Left colon (tissue), 2 donors: ENCODE results near the gene OSBPL5. TPM values are rescaled to one million over a fixed set of nuclear protein-coding genes. Genes with fewer than 3 reads are reported as not detected.
"Not testable (repeated sequence)": the region's sequence is repeated elsewhere in the genome, so short reads cannot be mapped to it uniquely, and the experiment has no call there.

Source experiments
- ATAC-seq: fragments of 200-7000 bp; cut with Tn5 transposase; one replicate; pipeline ENCODE4 v1.9.1; 2020; ENCODE audit warnings: mild to moderate bottlenecking, moderate library complexity
- DNase-seq, 2 donors: peaks; one replicate each; pipeline ENCODE4 v3.0.0-alpha.2; 2020
- intact Hi-C, 2 donors: fragments of 100-400 bp; cut with DNase I in 1 of 2; cut with micrococcal nuclease in 1 of 2; formaldehyde crosslinking; loops; one replicate each; pipeline versions ENCODE4 v1.11.2 to v1.14.0; 2022; cut with DNase I, micrococcal nuclease
- total RNA-seq, 2 donors: library from RNA; stranded (reverse); fragmentation: NEBNext Ultra II Directional; extraction: Animal tissue kit (Norgen Biotek cat#: 25700); gene quantifications; one replicate each; pipeline ENCODE4 v1.2.1, GENCODE V29; 2021
- donor health status: DM: no; HTN: no; CAD: no.
- donor health status: DM: yes; HTN: yes; CAD: no.

The OSBPL5 gene
- total RNA-seq, 2 donors from 2014 or later: 36.8 to 48.7 TPM

- intact Hi-C loops: no loop called here
- DNase-seq (no peak), ATAC-seq (no peak)
Observed at GRCh38 chr11:3087373-3087772, 77.7 kb downstream of the OSBPL5 start.

DNA sequence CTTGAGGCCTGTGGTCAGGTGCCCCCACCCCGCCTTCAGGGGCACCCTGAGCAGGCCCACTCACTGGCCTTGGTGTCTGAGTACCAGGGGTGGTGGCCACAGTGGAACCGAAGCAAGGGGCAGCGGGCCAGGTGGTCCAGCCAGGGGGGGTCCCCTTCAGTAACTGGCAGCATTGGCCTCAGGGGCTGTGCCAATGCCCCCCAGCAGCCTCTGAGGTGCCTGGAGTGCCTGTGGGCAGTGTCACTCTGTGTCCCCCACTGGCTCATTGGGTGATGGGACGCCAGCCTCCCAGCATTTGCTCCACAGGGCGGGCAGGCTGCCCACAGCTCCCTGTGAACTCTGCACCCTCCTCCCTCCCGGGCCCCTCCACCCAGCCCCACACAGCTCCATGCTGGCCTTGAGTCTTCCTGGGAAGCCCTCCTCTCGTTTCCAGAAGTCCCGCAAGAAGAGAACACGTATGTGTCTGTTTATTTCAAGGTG lies 78.4 kb downstream of the OSBPL5 start:
- ATAC-seq: peak; percentile 16
- intact Hi-C loops: no loop called here
- DNase-seq: no peak

GRCh38 chr11:3086114-3086513 lies 79.0 kb downstream of the OSBPL5 start:
- DNase-seq (no peak), ATAC-seq (peak; percentile 12)
- intact Hi-C loops: no loop called here

- DNase-seq (no peak), ATAC-seq (peak; percentile 2)
- intact Hi-C loops: no loop called here
Observed at GRCh38 chr11:3085052-3085451, 80.1 kb downstream of the OSBPL5 start.

DNA sequence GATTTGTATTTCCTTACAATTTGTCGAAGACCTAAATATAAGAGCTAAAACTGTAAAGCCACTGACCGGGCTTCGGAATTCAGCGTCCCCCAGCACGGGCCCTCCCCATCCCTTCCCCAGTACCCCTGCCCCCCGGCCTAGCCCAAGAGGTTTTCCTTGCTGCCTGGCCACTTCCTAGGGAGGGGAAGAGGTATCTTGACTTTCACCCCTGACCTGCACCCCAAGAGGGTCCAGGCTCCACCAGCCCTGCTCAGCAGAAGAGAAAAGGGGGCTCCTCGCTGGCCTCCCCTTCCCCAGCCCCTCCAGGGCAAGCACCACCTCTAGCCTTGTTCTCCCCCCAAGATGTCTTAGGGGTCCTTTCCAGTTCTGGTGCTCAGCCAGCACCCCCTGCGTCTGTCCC lies 81.8 kb downstream of the OSBPL5 start:
- ATAC-seq (no peak), DNase-seq (no peak)
- intact Hi-C loops: no loop called here

- intact Hi-C loops: no loop called here
- ATAC-seq (no peak), DNase-seq (no peak)
Observed at GRCh38 chr11:3081386-3081751, 83.7 kb downstream of the OSBPL5 start.

DNA sequence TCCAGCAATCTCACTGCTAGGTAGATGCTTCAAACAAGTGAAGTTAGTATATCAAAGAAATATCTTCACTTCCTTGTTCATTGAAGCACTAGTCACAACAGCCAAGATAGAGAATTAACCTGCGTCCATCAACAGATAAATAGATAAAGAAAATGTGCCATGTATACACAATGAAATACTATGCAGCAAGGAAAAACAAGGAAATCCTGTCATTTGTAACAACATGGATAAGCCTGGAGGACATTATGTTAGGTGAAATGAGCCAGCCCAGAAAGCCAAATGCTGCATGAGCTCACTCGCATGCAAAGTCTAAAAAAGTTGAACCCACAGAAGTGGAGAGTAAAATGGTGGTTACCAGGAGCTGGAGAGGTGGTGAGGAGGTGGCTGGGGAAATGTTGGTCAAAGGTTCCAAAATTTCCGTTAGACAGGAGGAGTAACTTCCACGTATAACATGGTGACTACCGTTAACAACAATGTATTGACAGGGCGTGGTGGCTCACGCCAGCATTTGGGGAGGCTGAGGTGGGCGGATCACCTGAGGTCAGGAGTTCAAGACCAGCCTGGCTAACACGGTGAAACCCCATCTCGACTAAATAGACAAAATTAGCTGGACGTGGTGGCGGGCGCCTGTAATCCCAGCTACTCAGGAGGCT lies 84.3 kb downstream of the OSBPL5 start:
- DNase-seq: no peak
- no peak for ATAC-seq
- intact Hi-C loops: no loop called here

DNA sequence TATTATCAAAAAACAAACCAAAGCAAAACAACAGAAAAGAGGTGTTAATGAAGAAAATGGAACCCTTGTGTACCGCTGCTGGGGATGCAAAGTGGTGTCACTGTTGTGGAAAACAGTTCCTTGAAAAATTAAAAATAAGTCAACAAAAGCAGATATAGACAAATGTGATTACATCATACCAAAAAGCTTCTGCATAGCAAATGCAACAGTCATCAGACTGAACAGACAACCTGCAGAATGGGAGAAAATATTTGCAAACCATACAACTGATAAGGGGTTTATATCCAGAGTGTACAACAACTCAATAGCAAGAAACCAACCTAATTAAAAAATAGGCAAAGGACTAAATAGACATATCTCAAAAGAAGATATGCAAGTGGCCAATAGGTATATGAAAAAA lies 85.0 kb downstream of the OSBPL5 start:
- ATAC-seq (no peak), DNase-seq (no peak)
- intact Hi-C loops: no loop called here

DNA sequence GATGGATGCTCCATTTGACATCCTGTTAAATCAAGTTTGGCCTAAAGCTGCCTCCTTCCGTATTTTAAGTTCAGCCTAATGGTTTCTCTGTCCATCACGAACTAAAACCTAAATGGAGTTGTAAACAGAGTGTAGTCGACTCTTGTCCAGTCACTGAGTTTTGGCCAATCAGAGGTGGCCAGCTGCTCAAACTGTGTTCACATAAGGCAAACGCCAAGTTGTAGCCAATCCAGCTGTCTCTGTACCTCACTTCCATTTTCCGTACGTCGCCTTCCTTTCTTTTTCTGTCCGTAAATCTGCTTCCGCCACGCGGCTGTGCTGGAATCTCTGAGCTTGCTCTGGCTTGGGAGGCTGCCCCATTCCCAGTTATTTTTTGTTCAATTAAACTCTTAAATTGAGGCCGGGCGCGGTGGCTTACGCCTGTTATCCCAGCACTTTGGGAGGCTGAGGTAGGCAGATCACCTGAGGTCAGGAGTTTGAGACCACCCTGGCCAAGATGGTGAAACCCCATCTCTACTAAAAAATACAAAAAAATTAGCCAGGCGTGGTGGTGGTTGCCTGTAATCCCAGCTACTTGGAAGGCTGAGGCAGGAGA lies 87.2 kb downstream of the OSBPL5 start:
- intact Hi-C loops: no loop called here
- DNase-seq (no peak), ATAC-seq (no peak)

DNA sequence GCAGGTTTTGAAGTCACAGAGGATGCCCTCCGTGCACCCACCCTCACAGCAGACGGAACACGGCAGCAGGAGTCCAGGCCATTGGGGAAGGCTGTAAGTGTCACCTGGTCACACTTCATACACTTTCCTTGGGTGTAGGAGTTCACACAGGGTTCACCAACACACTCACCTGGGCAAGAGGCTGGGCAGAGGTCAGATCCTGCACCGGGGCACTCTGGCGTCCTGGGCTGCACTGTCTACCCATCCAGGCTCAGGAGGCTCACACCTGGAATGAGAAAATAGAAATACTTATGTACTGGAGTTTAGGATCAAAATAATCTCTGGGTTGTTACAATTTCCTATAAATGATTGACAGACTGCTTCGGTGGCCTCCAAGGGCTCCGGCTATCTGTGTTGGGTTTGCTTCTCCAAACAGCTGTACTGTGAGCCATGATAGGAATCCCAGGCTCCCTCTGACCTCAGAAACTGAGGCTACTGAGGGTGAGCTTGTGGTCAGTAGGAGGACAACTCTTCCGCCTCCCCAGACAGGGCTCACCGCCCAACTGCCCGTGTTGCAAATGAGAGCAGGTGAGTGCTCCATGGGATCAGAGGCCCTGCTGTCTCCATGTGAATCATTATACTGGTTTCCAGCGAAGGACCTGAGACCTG lies 87.8 kb downstream of the OSBPL5 start:
- no peak for DNase-seq
- intact Hi-C loops: no loop called here
- ATAC-seq: peak; percentile 64

DNA sequence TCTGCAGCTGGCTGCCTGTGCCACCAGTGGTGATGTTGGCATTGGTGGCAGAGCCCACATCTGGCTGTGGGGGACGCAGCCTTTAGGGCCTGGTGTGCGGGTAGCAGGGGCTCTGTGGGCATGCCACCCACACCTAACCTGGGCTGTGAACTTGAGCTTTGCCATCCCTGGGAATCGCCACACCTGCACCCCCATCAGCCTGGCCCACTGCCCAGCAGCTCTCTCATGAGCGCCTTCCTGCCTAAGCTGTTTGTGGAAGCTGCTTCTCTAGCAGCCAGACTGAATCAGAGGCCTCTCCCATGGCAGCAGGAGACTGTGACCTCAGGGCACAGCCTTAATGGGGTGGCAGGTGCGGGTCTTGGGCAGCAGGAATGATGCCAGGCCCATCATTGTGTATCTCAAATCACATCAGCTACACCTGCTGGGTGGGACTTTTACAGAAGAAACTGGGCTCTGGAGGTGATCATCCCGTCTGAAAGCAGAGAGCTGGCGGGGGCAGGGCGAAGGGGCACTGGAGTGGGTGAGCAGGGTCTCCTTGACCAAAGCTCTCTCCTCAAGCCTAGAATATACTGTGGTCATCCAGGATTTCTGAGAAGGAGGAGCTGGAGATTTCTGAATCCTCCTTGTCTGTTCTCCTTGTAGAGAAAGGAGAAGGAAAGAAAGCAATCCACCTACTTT lies 90.1 kb downstream of the OSBPL5 start:
- intact Hi-C loops: no loop called here
- ATAC-seq (peak; percentile 75), DNase-seq (peak in 1 of 2 donors; percentile 59)

DNA sequence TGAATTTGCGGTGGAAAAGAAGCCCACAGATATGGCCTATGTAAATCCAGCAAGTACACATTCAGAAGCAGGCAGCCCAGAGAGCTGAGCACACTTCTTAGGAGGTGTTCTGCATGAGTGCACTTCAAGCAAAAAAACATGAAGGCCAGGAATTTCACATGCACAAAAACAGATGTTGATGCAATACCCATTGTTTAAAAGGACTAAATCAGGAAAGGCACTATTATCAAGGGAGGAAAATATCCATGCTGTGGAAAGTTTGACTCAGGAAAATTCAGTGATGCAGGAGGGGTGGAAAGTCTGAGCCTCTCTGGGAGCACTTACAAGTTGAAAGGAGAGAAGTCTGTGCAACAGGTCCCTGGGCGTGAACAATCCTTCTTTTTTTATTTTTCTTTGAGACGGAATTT lies 92.1 kb downstream of the OSBPL5 start:
- intact Hi-C loops: no loop called here
- DNase-seq (no peak), ATAC-seq (no peak)

DNA sequence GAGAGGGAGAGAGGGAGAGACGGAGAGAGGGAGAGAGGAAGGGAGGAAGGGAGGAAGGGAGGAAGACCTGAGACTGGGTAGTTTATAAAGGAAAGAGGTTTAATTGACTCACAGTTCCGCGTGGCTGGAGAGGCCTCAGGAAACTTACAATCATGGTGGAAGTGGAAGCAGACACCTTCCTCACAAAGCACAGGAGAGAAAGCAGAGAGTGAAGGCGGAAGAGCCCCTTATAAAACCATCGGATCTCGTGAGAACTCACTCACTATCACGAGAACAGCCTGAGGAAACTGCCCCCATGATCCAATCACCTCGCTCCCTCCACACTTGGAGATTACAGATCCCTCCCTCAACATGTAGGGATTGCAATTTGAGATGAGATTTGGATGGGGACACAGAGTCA lies 95.7 kb downstream of the OSBPL5 start:
- ATAC-seq (no peak), DNase-seq (no peak)
- intact Hi-C loops: no loop called here

GRCh38 chr11:3066308-3066707 lies 98.8 kb downstream of the OSBPL5 start:
- intact Hi-C loops: not testable (repeated sequence)

DNA sequence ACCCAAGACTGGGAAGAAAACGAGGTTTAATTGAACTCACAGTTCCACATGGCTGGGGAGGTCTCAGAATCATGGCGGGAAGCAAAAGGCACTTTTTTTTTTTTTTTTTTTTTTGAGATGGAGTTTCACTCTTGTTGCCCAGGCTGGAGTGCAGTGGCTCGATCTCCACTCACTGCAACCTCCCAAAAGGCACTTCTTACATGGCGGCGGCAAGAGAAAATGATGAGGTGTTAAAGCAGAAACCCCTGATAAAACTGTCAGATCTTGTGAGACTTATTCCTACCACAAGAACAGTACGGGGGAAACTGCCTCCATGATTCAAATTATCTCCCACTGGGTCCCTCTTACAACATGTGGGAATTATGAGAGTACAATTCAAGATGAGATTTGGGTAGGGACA lies 100.4 kb downstream of the OSBPL5 start:
- intact Hi-C loops, ATAC-seq, DNase-seq: not testable (repeated sequence)

More at GRCh38 chr11:3066308-3066707, 98.8 kb downstream of the OSBPL5 start:
- not testable (repeated sequence) for ATAC-seq, DNase-seq

- ATAC-seq, DNase-seq, intact Hi-C loops: not testable (repeated sequence)
Observed at GRCh38 chr11:3063876-3064275, 101.2 kb downstream of the OSBPL5 start.

DNA sequence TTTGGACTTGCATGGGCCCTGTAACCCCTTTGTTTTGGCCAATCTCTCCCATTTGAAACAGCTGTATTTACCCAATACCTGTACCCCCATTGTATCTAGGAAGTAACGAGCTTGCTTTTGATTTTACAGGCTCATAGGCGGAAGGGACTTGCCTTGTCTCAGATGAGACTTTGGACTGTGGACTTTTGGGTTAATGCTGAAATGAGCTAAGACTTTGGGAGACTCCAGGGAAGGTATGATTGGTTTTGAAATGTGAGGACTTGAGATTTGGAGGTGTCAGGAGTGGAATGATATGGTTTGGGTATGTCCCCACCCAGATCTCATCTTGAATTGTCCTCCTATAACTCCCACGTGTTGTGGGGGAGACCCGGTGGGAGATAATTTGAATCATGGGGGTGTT lies 101.7 kb downstream of the OSBPL5 start:
- DNase-seq, intact Hi-C loops: not testable (repeated sequence)
- ATAC-seq: peak; percentile 56

DNA sequence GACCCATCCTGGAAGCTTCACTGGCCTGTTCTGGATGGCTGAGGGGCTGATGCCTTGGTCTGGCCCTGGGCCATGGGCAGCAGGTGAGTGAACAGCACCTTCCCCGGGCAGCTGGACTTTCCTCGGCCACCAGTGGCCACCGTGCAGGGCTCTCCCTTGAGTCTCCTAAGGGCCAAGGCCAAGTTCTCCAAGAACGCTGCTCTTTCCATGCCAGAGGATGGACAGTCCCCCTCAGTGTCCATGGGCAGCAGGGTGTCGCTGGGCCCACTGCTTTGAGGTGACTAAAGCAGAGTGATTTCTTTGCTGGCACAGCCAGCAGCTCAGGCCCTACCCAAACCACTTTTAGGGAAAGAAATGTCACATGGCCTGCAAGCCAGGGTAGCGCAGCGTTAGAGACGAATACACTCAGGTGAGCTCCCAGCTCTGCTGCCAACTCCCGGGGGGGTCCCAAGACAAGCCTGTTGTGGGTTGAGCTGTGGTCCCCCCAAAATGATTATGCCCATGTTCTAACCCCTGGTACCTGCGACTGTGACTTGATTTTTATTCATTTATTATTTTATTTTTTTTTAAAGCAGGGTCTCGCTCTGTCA lies 104.6 kb downstream of the OSBPL5 start:
- intact Hi-C loops: no loop called here
- no peak for ATAC-seq
- no peak for DNase-seq
